Bronchial epithelial cell (primary cell): ENCODE results near the gene TSPAN17. TPM values are rescaled to one million over a fixed set of nuclear protein-coding genes. Genes with fewer than 3 reads are reported as not detected.

ENCODE experiments used
- DNase-seq: peaks from one replicate; pipeline ENCODE4 v3.0.0-alpha.2; 2010; ENCODE audit warnings: low read depth
- FAIRE-seq: peaks from 2 replicates; lab custom pipeline; 2011; peaks lifted over from hg19 to GRCh38; lab: Jason Lieb, UNC
- H3K27me3 ChIP-seq: 2 replicates; pipeline ENCODE4 v1.5.1; 2011; ENCODE audit warnings: low read length; ENCODE audit not compliant: control insufficient read depth, insufficient read depth
- H3K36me3 ChIP-seq: 2 replicates; pipeline ENCODE4 v1.5.1; 2011; ENCODE audit warnings: low read length; ENCODE audit not compliant: control insufficient read depth, insufficient read depth
- H3K4me3 ChIP-seq: 2 replicates; pipeline ENCODE4 v1.5.1; 2011; ENCODE audit warnings: mild to moderate bottlenecking, low read depth, low read length, control low read depth
- total RNA-seq: library from RNA; depleted of rRNA; stranded (reverse); fragments of >200 nt; gene quantifications from 2 replicates; pipeline ENCODE4 v1.2.1, GENCODE V29; 2014
- TF ChIP-seq, protein P1 (sequence below): IDR thresholded peaks from 2 replicates; pipeline ENCODE4 v1.5.1; 2011; ENCODE audit warnings: mild to moderate bottlenecking, moderate library complexity, low read length, control low read depth, inconsistent platforms; ENCODE audit not compliant: insufficient read depth, severe bottlenecking

TSPAN17 gene
- total RNA-seq, 1 donor from 2014 or later, result 46.3 TPM

DNA sequence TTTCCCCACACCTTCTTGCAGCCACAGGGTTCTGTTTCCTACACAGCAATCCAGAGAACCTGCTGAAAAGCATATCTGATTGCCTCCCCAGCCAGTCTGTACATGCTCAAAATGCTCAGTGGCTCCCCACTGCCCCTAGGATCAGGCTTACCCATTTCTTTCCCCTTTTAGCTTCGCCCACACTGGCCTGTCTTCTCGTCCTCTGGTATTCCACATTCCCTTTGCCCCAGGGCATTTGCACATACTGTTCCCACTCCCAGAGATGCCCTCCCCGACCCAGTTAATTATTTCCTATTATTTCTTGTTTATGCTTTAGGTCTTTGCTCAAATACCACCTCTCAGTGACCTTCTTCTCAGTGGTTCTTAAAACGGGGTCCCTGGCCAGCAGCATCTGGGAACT lies 6.7 kb upstream of the TSPAN17 start:
- TF ChIP-seq, protein P1, sequence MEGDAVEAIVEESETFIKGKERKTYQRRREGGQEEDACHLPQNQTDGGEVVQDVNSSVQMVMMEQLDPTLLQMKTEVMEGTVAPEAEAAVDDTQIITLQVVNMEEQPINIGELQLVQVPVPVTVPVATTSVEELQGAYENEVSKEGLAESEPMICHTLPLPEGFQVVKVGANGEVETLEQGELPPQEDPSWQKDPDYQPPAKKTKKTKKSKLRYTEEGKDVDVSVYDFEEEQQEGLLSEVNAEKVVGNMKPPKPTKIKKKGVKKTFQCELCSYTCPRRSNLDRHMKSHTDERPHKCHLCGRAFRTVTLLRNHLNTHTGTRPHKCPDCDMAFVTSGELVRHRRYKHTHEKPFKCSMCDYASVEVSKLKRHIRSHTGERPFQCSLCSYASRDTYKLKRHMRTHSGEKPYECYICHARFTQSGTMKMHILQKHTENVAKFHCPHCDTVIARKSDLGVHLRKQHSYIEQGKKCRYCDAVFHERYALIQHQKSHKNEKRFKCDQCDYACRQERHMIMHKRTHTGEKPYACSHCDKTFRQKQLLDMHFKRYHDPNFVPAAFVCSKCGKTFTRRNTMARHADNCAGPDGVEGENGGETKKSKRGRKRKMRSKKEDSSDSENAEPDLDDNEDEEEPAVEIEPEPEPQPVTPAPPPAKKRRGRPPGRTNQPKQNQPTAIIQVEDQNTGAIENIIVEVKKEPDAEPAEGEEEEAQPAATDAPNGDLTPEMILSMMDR, result no peak
- Histone ChIP-seq H3K27me3 (peaks cover 2% of the 10 kb centered on the region), H3K4me3 (no peak overlapping the region), H3K36me3 (no peaks in the 10 kb centered on the region)
- DNase-seq, result no peak
- FAIRE-seq, result no peak

DNA sequence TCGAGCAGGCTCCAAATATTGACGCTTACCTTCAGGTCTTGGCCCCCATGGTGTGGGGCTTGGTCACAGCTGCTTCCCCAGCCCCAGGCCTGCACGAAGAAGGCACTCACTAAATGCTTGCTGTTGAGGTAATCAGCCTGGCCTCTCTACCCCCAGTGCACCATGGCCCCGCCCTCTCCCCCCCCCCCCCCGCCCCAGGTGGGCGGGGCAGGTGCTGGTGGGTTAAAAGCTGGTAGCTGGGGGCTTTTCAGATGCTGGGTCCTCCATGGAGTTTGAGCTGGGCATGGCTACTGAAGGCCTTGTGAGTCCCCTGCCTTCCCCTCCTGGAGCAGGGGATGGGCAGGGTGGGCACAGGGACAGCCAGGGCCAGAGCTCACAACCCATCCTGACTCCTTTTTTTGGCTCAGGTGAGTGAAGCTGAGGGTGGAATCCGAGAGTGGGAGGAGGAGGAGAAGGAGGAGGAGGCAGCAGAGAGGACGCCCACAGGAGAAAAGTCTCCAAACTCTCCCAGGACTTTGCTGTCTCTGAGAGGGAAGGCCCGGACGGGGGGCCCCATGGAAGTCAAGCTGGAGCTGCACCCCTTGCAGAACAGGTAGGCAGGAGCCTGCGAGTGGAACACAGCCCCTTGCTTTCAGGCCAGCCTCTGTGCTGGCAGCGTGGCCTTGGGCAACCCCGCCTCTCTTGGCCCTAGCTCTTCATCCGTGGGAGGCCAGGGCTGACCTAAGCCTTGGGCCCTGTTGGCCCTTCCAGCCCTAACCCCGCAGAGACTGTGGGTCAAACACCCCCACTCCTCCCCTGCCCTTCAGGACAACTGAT lies 4.4 kb upstream of the TSPAN17 start:
- no peaks in the 10 kb centered on the region for H3K36me3 ChIP-seq
- TF ChIP-seq, protein P1, result no peak
- no peak overlapping the region for H3K4me3 ChIP-seq
- H3K27me3 ChIP-seq, result no peaks in the 10 kb centered on the region
- no peak for FAIRE-seq
- DNase-seq, result no peak

DNA sequence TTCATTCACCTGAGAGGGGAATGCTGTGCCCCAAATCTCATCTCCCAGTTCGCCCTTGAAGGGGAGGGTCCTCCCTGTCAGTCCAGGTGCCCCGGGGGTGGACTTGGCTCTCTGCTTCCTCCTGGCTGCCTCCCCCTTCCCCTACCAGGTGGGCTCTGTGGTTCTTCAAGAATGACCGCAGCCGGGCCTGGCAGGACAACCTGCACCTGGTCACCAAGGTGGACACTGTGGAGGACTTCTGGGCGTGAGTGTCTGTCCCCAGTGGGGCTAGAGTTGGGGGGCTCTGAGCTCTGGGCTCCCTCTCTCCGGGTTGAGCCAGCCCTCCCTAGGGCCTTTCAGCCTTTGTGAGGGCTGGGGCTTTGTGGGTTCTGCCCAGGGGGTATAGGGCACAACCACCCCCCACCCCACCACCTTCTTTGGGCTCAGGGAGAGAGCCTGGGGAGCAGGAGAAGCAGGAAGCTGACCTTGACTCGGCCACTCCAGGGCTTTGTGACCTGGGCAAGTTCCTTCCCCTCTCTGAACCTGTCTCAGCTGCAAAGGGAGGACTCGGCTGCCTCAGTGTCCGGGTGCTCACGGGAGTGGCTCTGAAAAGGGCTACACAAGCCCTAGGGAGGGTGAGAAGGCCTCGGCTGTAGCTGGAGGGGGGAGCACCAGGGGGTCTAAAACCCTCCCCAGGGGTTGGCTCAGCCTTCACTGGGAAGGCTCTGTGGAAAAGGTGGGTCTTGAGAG lies 3.6 kb upstream of the TSPAN17 start:
- FAIRE-seq, result no peak
- TF ChIP-seq, protein P1, result no peak
- no peaks in the 10 kb centered on the region for H3K36me3 ChIP-seq
- no peak overlapping the region for H3K4me3 ChIP-seq
- H3K27me3 ChIP-seq, result no peaks in the 10 kb centered on the region
- no peak for DNase-seq

DNA sequence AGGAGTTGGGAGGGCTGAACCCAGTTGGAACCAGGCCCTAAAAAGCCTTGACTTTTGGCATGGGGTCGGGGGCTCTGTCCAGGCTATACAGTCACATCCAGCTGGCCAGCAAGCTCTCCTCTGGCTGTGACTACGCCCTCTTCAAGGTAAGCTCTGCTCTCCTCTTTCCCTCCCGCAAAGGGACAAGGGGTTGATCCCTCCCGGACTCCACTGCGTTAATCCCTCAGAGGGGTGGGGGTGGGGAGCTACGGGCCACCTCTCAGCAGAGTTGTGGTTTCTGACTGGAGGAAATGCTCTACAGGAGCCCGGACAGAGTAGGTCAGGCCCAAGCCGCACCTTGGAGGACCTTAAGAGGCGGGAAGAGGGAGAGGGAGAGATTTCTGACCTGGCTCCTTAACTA lies 3.0 kb upstream of the TSPAN17 start:
- no peak overlapping the region for H3K4me3 ChIP-seq
- FAIRE-seq, result no peak
- no peaks in the 10 kb centered on the region for H3K27me3 ChIP-seq
- no peaks in the 10 kb centered on the region for H3K36me3 ChIP-seq
- TF ChIP-seq, protein P1, result no peak
- DNase-seq, result no peak

DNA sequence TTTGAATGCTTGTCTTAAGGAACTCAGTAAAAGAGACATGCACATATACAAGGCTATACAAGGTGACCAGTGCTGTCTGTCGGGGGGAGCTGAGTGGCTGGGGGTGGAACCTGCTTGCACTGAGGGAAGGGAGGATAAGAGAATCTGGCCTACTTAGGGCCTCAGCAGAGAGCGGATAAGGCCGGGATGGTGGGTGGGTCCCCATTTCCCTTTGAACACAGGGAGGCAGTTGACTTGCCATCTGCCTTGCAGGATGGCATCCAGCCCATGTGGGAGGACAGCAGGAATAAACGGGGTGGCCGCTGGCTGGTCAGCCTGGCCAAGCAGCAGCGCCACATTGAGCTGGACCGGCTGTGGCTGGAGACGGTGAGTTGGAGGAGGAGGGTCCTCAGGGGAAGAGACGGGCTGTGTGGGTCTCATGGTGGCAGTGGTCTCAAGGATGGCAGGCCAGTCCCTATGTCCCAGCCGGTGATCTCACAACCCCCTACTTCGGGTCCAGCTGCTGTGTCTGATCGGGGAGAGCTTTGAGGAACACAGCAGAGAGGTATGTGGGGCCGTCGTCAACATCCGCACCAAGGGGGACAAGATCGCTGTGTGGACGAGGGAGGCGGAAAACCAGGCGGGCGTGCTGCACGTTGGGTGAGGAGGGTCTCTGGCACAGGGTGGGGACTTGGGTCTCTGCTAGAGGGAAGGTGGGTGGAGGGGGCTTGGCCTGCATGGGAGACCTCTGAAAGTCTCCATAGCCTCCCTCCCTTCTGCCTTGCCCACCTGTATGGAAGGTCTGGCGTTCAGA lies 2.2 kb upstream of the TSPAN17 start:
- DNase-seq (no peak), FAIRE-seq (no peak)
- Histone ChIP-seq H3K36me3 (no peaks in the 10 kb centered on the region), H3K4me3 (no peak overlapping the region), H3K27me3 (no peaks in the 10 kb centered on the region)
- TF ChIP-seq, protein P1, result no peak
